C4-2B (cell line): Measurements from ENCODE around the gene RETREG2.
"Not testable (repeated sequence)": the region's sequence is repeated elsewhere in the genome, so short reads cannot be mapped to it uniquely, and the experiment has no call there.

Experiments used
- H3K27ac ChIP-seq: fragments of 450-650 bp; 2 replicates; pipeline ENCODE4 v1.5.1; 2017
- CTCF ChIP-seq: fragments of 450-650 bp; conservative IDR thresholded peaks from 2 replicates; pipeline ENCODE4 v1.5.1; 2017; ENCODE audit warnings: mild to moderate bottlenecking
- ZFX ChIP-seq: fragments of 450-650 bp; IDR thresholded peaks from 2 replicates; pipeline ENCODE4 v1.6.1; 2017

The RETREG2 gene

GRCh38 chr2:219199470-219200211 is 21.6 kb downstream of the RETREG2 start:
- TF ChIP-seq CTCF, result no peak
- no peak overlapping the region for H3K27ac ChIP-seq

- H3K27ac ChIP-seq, result not testable (repeated sequence)
These were observed 22.6 kb downstream of the RETREG2 start for GRCh38 chr2:219200502-219201326.

GRCh38 chr2:219201331-219201730 is 23.3 kb downstream of the RETREG2 start:
- not testable (repeated sequence) for H3K27ac ChIP-seq

GRCh38 chr2:219204425-219205164 is 26.5 kb downstream of the RETREG2 start:
- no peak for TF ChIP-seq ZFX
- no peak for TF ChIP-seq CTCF
- H3K27ac ChIP-seq, result no peak overlapping the region

- TF ChIP-seq ZFX (no peak), CTCF (no peak)
- H3K27ac ChIP-seq, result no peak overlapping the region
These were observed 27.1 kb downstream of the RETREG2 start for GRCh38 chr2:219205165-219205538.

- TF ChIP-seq CTCF (no peak), ZFX (no peak)
- peak overlapping the region; percentile 77 for H3K27ac ChIP-seq
These were observed 27.9 kb downstream of the RETREG2 start for GRCh38 chr2:219205981-219206327.

GRCh38 chr2:219206328-219207133 is 28.5 kb downstream of the RETREG2 start, which contains the start of gene ZFAND2B:
Gene ZFAND2B, plus strand, starts transcription at chr2:219206782. Its CDS starts 206 bp downstream, at chr2:219206988.
- H3K27ac ChIP-seq, result peak within 1 kb of the TSS; percentile 77
- TF ChIP-seq CTCF (no peak), ZFX (no peak)
